AG10803 (cell line): ENCODE results near the gene ATXN1L.

Source experiments
- DNase-seq: peaks from one replicate; pipeline ENCODE4 v3.0.0; 2010; ENCODE audit warnings: low read depth
- H3K4me3 ChIP-seq: 2 replicates; pipeline ENCODE4 v1.5.1; 2011; ENCODE audit warnings: mild to moderate bottlenecking, low read length, control low read depth
- CTCF ChIP-seq: conservative IDR thresholded peaks from 2 replicates; pipeline ENCODE4 v1.5.1; 2011; ENCODE audit warnings: mild to moderate bottlenecking, low read length, control low read depth, inconsistent platforms

The ATXN1L gene

GRCh38 chr16:71883168-71883848 lies 37.5 kb downstream of the ATXN1L start:
- H3K4me3 ChIP-seq, result peak overlapping the region; percentile 80
- DNase-seq, result peak; percentile 8
- TF ChIP-seq CTCF, result peak; percentile 37; the same call in 1 of the 2 replicates

- peak; percentile 63 for DNase-seq
- H3K4me3 ChIP-seq, result peak within 1 kb of the TSS; percentile 80
- no peak for TF ChIP-seq CTCF
These were observed 38.3 kb downstream of the ATXN1L start, which contains the start of gene ZNF821 for GRCh38 chr16:71883849-71884638. ZNF821 (minus strand) TSS chr16:71884182; CDS start chr16:71879946, 4,236 bp downstream.

- no peak overlapping the region for H3K4me3 ChIP-seq
- no peak for TF ChIP-seq CTCF
- DNase-seq, result no peak
These were observed 39.5 kb downstream of the ATXN1L start for GRCh38 chr16:71885261-71885650.

- no peak overlapping the region for H3K4me3 ChIP-seq
- no peak for TF ChIP-seq CTCF
- no peak for DNase-seq
These were observed 43.4 kb downstream of the ATXN1L start for GRCh38 chr16:71889147-71889546.

- H3K4me3 ChIP-seq, result peak overlapping the region; percentile 88
- TF ChIP-seq CTCF, result no peak
- no peak for DNase-seq
These were observed 48.1 kb downstream of the ATXN1L start for GRCh38 chr16:71893888-71894228.

GRCh38 chr16:71894229-71894920 lies 48.6 kb downstream of the ATXN1L start:
- peak overlapping the region; percentile 88 for H3K4me3 ChIP-seq
- DNase-seq, result peak; percentile 56
- TF ChIP-seq CTCF, result peak; percentile 21; the same call in 1 of the 2 replicates
